Parathyroid adenoma (tissue), 2 donors: ENCODE measurements around the gene BGN.

Experiments used
- H2AFZ ChIP-seq: fragments of 300-600 bp; sonication (generic); one replicate; pipeline ENCODE4 v1.7.0; 2017; ENCODE audit warnings: antibody characterized with exemption, mild to moderate bottlenecking
- H3K27ac ChIP-seq: fragments of 300-600 bp; sonication (generic); one replicate; pipeline ENCODE4 v1.7.0; 2017
- H3K27me3 ChIP-seq: fragments of 300-600 bp; sonication (generic); one replicate; pipeline ENCODE4 v1.7.0; 2017; ENCODE audit warnings: low read length; ENCODE audit not compliant: control insufficient read depth, insufficient read depth
- H3K36me3 ChIP-seq: fragments of 300-600 bp; sonication (generic); one replicate; pipeline ENCODE4 v1.7.0; 2017; ENCODE audit warnings: low read length; ENCODE audit not compliant: control insufficient read depth, insufficient read depth
- H3K4me1 ChIP-seq: fragments of 300-600 bp; sonication (generic); one replicate; pipeline ENCODE4 v1.7.0; 2017; ENCODE audit warnings: control low read depth
- H3K4me2 ChIP-seq: fragments of 300-600 bp; sonication (generic); one replicate; pipeline ENCODE4 v1.7.0; 2017; ENCODE audit warnings: low read length
- H3K4me3 ChIP-seq: fragments of 300-600 bp; sonication (generic); one replicate; pipeline ENCODE4 v1.7.0; 2017; ENCODE audit warnings: low read depth, low read length
- H3K79me2 ChIP-seq: fragments of 300-600 bp; sonication (generic); one replicate; pipeline ENCODE4 v1.7.0; 2017; ENCODE audit warnings: control low read depth
- H3K9ac ChIP-seq: fragments of 300-600 bp; sonication (generic); one replicate; pipeline ENCODE4 v1.7.0; 2017; ENCODE audit warnings: mild to moderate bottlenecking
- H3K9me3 ChIP-seq: fragments of 300-600 bp; sonication (generic); one replicate; pipeline ENCODE4 v1.7.0; 2017; ENCODE audit warnings: low read length; ENCODE audit not compliant: control insufficient read depth
- TF ChIP-seq, protein P1 (sequence below): fragments of 300-600 bp; sonication (generic); IDR thresholded peaks from one replicate; pipeline ENCODE4 v1.7.0; 2017; ENCODE audit warnings: antibody characterized with exemption, mild to moderate bottlenecking
- donor health status: primary hyperparathyroidism.

Gene BGN

DNA sequence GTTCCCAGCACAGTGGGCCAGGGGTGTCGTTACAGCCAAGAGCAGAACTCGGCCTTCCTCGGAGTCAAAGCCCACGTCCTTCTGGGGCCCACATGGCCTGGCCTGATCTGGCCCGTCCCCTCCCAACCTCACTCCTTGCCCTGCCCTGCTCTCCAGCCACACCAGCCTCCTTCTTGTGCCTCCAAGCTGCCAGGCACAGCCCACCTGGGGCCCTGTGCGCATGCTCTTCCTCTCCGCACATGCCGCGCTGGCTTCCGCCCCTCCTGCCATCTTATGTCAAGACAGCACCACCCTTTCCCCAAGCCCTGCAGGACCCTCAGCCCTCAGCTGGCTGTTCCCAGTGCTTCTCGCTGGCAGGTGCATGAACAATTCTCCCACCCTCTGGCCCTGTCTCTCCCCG is 31.2 kb upstream of the BGN start:
- Histone ChIP-seq H3K9me3 (no peaks in the 10 kb centered on the region), H3K9ac (no peak overlapping the region), H3K36me3 (no peaks in the 10 kb centered on the region), H3K4me1 (no peaks in the 10 kb centered on the region), H3K27ac (no peak overlapping the region), H3K27me3 (no peaks in the 10 kb centered on the region), H2AFZ (no peak overlapping the region), H3K4me2 (no peak overlapping the region), H3K4me3 (no peak overlapping the region), H3K79me2 (no peaks in the 10 kb centered on the region)
- TF ChIP-seq, protein P1, sequence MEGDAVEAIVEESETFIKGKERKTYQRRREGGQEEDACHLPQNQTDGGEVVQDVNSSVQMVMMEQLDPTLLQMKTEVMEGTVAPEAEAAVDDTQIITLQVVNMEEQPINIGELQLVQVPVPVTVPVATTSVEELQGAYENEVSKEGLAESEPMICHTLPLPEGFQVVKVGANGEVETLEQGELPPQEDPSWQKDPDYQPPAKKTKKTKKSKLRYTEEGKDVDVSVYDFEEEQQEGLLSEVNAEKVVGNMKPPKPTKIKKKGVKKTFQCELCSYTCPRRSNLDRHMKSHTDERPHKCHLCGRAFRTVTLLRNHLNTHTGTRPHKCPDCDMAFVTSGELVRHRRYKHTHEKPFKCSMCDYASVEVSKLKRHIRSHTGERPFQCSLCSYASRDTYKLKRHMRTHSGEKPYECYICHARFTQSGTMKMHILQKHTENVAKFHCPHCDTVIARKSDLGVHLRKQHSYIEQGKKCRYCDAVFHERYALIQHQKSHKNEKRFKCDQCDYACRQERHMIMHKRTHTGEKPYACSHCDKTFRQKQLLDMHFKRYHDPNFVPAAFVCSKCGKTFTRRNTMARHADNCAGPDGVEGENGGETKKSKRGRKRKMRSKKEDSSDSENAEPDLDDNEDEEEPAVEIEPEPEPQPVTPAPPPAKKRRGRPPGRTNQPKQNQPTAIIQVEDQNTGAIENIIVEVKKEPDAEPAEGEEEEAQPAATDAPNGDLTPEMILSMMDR: no peak

DNA sequence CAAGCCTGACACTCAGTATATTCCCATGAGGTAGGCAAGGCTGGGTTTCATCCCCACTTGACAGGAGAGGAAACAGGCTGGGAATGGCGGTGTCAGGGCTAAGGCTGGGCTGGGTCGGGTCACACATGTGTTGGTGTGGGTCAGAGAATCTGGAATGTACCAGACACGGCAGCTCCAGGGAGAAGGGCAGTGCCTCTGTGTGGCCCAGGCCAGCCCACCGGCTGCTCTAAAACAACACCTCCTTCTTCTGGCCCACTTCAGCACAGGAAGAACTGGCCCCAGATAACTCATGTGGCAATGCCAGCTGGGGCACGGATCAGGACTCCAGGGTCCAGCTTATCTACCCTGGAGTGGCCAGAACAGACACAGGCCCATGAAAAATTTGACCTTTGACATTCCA is 30.7 kb upstream of the BGN start:
- Histone ChIP-seq H3K4me1 (no peaks in the 10 kb centered on the region), H3K4me2 (no peak overlapping the region), H3K36me3 (no peaks in the 10 kb centered on the region), H3K9ac (no peak overlapping the region), H2AFZ (no peak overlapping the region), H3K4me3 (no peak overlapping the region), H3K9me3 (no peaks in the 10 kb centered on the region), H3K27ac (no peak overlapping the region), H3K79me2 (no peaks in the 10 kb centered on the region), H3K27me3 (no peaks in the 10 kb centered on the region)
- TF ChIP-seq, protein P1: no peak

DNA sequence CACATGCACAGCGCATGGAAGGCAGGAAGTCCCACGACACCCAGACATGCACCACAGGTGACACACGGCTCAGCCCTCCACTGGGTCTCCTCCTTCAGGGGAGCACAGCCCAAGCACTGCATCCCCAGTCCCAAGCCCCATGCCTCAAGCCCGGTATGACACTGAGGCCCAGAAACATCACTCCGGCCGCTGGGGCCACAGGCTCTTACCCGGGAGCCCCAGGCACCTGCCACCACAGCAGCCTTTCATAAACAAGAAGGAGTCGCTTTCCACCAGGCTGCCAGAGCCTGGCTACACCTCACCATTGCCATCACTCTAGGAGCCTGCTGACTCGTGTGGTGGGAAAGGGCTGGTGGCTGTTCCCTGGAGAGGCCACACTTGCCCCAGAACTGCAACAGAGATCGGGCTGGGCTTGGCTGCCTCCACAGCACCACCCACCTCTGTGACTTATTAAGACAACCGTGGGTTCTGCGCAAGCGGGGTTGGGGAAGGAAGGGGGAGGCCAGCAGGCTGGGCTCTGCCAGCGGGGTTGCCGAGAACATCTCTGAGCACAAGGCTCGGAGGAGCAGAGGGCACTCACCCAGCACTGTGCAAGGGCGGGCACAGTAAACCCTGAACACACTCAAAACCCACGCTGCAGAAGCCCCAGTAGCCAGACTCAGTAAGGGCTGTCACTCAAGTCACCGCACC is 28.9 kb upstream of the BGN start:
- H3K4me1 ChIP-seq: no peaks in the 10 kb centered on the region
- H3K27me3 ChIP-seq: no peaks in the 10 kb centered on the region
- H3K27ac ChIP-seq: no peak overlapping the region
- no peaks in the 10 kb centered on the region for H3K79me2 ChIP-seq
- TF ChIP-seq, protein P1: no peak
- H3K4me3 ChIP-seq: no peak overlapping the region
- no peaks in the 10 kb centered on the region for H3K9me3 ChIP-seq
- H3K9ac ChIP-seq: no peak overlapping the region
- no peak overlapping the region for H2AFZ ChIP-seq
- no peak overlapping the region for H3K4me2 ChIP-seq
- no peaks in the 10 kb centered on the region for H3K36me3 ChIP-seq

DNA sequence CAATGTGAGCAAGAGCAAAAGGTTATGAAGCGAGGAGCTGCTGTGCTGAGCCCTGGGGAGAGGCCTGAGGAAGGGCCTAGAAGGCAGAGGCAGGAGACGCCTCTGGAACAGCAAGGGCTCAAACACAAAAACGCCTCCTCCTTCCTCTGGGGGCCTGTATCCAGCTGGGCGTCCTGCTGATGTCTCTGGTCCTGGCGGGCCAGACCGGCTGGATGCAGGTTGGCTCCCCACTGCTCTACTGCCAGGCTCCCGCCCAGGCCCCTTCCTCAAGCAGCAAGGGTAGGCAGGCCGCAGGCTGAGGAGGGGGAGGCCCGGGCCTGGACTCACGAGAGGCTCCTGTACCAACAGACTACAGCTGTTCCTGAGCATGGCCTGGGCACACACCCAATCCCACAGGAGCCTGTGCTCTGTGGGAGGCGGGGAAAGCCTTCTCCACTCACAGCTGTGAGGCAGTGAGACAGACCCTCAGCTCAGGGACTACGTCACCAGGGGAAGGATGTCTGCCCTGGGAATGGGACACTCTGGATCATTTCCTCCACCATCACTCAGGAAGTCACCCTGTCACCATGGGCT is 26.7 kb upstream of the BGN start:
- H3K9me3 ChIP-seq: no peaks in the 10 kb centered on the region
- no peak overlapping the region for H3K4me3 ChIP-seq
- H2AFZ ChIP-seq: no peak overlapping the region
- TF ChIP-seq, protein P1: no peak
- H3K79me2 ChIP-seq: no peaks in the 10 kb centered on the region
- no peak overlapping the region for H3K4me2 ChIP-seq
- H3K9ac ChIP-seq: no peak overlapping the region
- H3K36me3 ChIP-seq: no peaks in the 10 kb centered on the region
- no peak overlapping the region for H3K27ac ChIP-seq
- H3K4me1 ChIP-seq: no peaks in the 10 kb centered on the region
- no peaks in the 10 kb centered on the region for H3K27me3 ChIP-seq
